CD1c-positive myeloid dendritic cell (primary cell): ENCODE results near the gene LRP6.
A peak's percentile ranks its signal among the peaks of the same experiment; 100 is the strongest.
"Not testable (repeated sequence)": the region's sequence is repeated elsewhere in the genome, so short reads cannot be mapped to it uniquely, and the experiment has no call there.

Source experiments
- DNase-seq: peaks from one replicate; pipeline ENCODE4 v3.0.0-alpha.2; 2016; ENCODE audit errors: extremely low spot score

Gene LRP6

GRCh38 chr12:12180575-12180974 lies 86.3 kb downstream of the LRP6 start:
- DNase-seq: no peak

- DNase-seq: no peak
Measured at GRCh38 chr12:12180136-12180535, 86.7 kb downstream of the LRP6 start.

- no peak for DNase-seq
Measured at GRCh38 chr12:12178559-12178958, 88.3 kb downstream of the LRP6 start.

GRCh38 chr12:12176402-12176801 lies 90.4 kb downstream of the LRP6 start:
- DNase-seq: no peak

- DNase-seq: peak; percentile 4
Measured at GRCh38 chr12:12171991-12172511, 94.8 kb downstream of the LRP6 start.

- DNase-seq: no peak
Measured at GRCh38 chr12:12167847-12168246, 99.0 kb downstream of the LRP6 start.

GRCh38 chr12:12166751-12167150 lies 100.1 kb downstream of the LRP6 start:
- DNase-seq: no peak

- no peak for DNase-seq
Measured at GRCh38 chr12:12159988-12160387, 106.9 kb downstream of the LRP6 start.

GRCh38 chr12:12158858-12159257 lies 108.0 kb downstream of the LRP6 start:
- DNase-seq: no peak

- DNase-seq: no peak
Measured at GRCh38 chr12:12157424-12157823, 109.4 kb downstream of the LRP6 start.

GRCh38 chr12:12156828-12157227 lies 110.0 kb downstream of the LRP6 start:
- DNase-seq: no peak

GRCh38 chr12:12156116-12156515 lies 110.7 kb downstream of the LRP6 start:
- no peak for DNase-seq

GRCh38 chr12:12153596-12153995 lies 113.2 kb downstream of the LRP6 start:
- DNase-seq: no peak

- no peak for DNase-seq
Measured at GRCh38 chr12:12147111-12147510, 119.7 kb downstream of the LRP6 start.

- DNase-seq: not testable (repeated sequence)
Measured at GRCh38 chr12:12144531-12144930, 122.3 kb downstream of the LRP6 start.

- no peak for DNase-seq
Measured at GRCh38 chr12:12141000-12141399, 125.8 kb downstream of the LRP6 start.

GRCh38 chr12:12138203-12139154 lies 128.4 kb downstream of the LRP6 start:
- no peak for DNase-seq

- DNase-seq: no peak
Measured at GRCh38 chr12:12133785-12134184, 133.1 kb downstream of the LRP6 start.

- no peak for DNase-seq
Measured at GRCh38 chr12:12133259-12133658, 133.6 kb downstream of the LRP6 start.

GRCh38 chr12:12128670-12129069 lies 138.2 kb downstream of the LRP6 start:
- DNase-seq: no peak

- DNase-seq: no peak
Measured at GRCh38 chr12:12127304-12127703, 139.5 kb downstream of the LRP6 start.

GRCh38 chr12:12126551-12126950 lies 140.3 kb downstream of the LRP6 start:
- DNase-seq: no peak

GRCh38 chr12:12123036-12123604 lies 143.7 kb downstream of the LRP6 start:
- no peak for DNase-seq
